GM23338 (cell line): ENCODE data around the gene CCDC12. TPM values are rescaled to one million over a fixed set of nuclear protein-coding genes. Genes with fewer than 3 reads are reported as not detected.

Experiments used
- ATAC-seq: fragments of 200-7000 bp; cut with Tn5 transposase; 3 replicates; pipeline ENCODE4 v1.9.1; 2020
- DNase-seq: peaks from one replicate; pipeline ENCODE4 v3.0.0-alpha.2; 2015; ENCODE audit warnings: low spot score
- H2AFZ ChIP-seq: fragments of 200-600 bp; sonication (generic); 2 replicates; pipeline ENCODE4 v1.8.0; 2016; ENCODE audit warnings: antibody characterized with exemption, mild to moderate bottlenecking, moderate library complexity
- H3F3A ChIP-seq: fragments of 200-600 bp; sonication (generic); replicated peaks from 2 replicates; pipeline ENCODE4 v1.8.0; 2017; ENCODE audit warnings: antibody characterized with exemption, mixed run types, low read depth
- H3K27ac ChIP-seq: fragments of 200-600 bp; sonication (generic); 2 replicates; pipeline ENCODE4 v1.6.1; 2016; ENCODE audit warnings: low read depth
- H3K27me3 ChIP-seq: fragments of 200-600 bp; sonication (generic); 2 replicates; pipeline ENCODE4 v1.8.0; 2016; ENCODE audit warnings: mild to moderate bottlenecking, mixed run types, moderate library complexity; ENCODE audit not compliant: insufficient read depth
- H3K36me3 ChIP-seq: fragments of 200-600 bp; sonication (generic); 2 replicates; pipeline ENCODE4 v1.8.0; 2016; ENCODE audit warnings: mild to moderate bottlenecking; ENCODE audit not compliant: insufficient read depth
- H3K4me1 ChIP-seq: fragments of 200-600 bp; sonication (generic); 2 replicates; pipeline ENCODE4 v1.8.0; 2016; ENCODE audit warnings: mild to moderate bottlenecking, moderate library complexity; ENCODE audit not compliant: insufficient read depth
- H3K4me2 ChIP-seq: fragments of 200-600 bp; sonication (generic); 2 replicates; pipeline ENCODE4 v1.7.1; 2017; ENCODE audit warnings: mixed run types
- H3K4me3 ChIP-seq: fragments of 200-600 bp; sonication (generic); 2 replicates; pipeline ENCODE4 v1.6.1; 2016; ENCODE audit warnings: mixed run types
- H3K79me2 ChIP-seq: fragments of 200-600 bp; sonication (generic); replicated peaks from 2 replicates; pipeline ENCODE4 v1.8.0; 2017; ENCODE audit warnings: mild to moderate bottlenecking; ENCODE audit not compliant: insufficient read depth
- H3K9me2 ChIP-seq: fragments of 200-600 bp; sonication (generic); 2 replicates; pipeline ENCODE4 v1.8.0; 2017; ENCODE audit not compliant: insufficient read depth
- H4K20me1 ChIP-seq: fragments of 200-600 bp; sonication (generic); replicated peaks from 2 replicates; pipeline ENCODE4 v1.8.0; 2017; ENCODE audit warnings: mild to moderate bottlenecking; ENCODE audit not compliant: insufficient read depth
- H3K27ac Mint-ChIP-seq: 2 replicates; pipeline ENCODE4 v1.8.0; 2020; ENCODE audit warnings: inconsistent platforms, mild to moderate bottlenecking, moderate library complexity, mixed read lengths
- H3K27me3 Mint-ChIP-seq: 3 replicates; pipeline ENCODE4 v1.8.0; 2022; ENCODE audit warnings: low read depth, mild to moderate bottlenecking, moderate library complexity, mixed read lengths, inconsistent platforms; ENCODE audit not compliant: insufficient read depth, poor library complexity
- H3K36me3 Mint-ChIP-seq: 3 replicates; pipeline ENCODE4 v1.8.0; 2021; ENCODE audit warnings: low read depth, mild to moderate bottlenecking, inconsistent platforms, moderate library complexity, mixed read lengths
- H3K4me1 Mint-ChIP-seq: 3 replicates; pipeline ENCODE4 v1.8.0; 2020; ENCODE audit warnings: mild to moderate bottlenecking, inconsistent platforms, mixed read lengths
- H3K4me3 Mint-ChIP-seq: 3 replicates; pipeline ENCODE4 v1.8.0; 2021; ENCODE audit warnings: moderate library complexity, mild to moderate bottlenecking, inconsistent platforms, mixed read lengths
- H3K9me3 Mint-ChIP-seq: 3 replicates; pipeline ENCODE4 v1.8.0; 2020; ENCODE audit warnings: moderate library complexity, mild to moderate bottlenecking, inconsistent platforms, mixed read lengths
- CREB1 ChIP-seq: fragments of 250-450 bp; sonication (Bioruptor Pico); IDR thresholded peaks from 2 replicates; pipeline ENCODE4 v1.5.0; 2020; ENCODE audit warnings: low read depth, mild to moderate bottlenecking, moderate library complexity
- EZH2 ChIP-seq: fragments of 200-600 bp; sonication (generic); IDR thresholded peaks from one replicate; pipeline ENCODE4 v1.8.0; 2017; ENCODE audit warnings: antibody characterized with exemption, mild to moderate bottlenecking, low read depth; ENCODE audit not compliant: unreplicated experiment
- JUNB ChIP-seq: IDR thresholded peaks from one replicate; pipeline ENCODE4 v1.6.1; 2016; ENCODE audit warnings: antibody characterized with exemption; ENCODE audit not compliant: unreplicated experiment
- NANOG ChIP-seq: IDR thresholded peaks from 2 replicates; pipeline ENCODE4 v1.6.1; 2016; ENCODE audit warnings: antibody characterized with exemption, borderline replicate concordance
- STAT1 ChIP-seq: IDR thresholded peaks from one replicate; pipeline ENCODE4 v1.6.1; 2016; ENCODE audit warnings: antibody characterized with exemption; ENCODE audit not compliant: unreplicated experiment
- ZNF114 ChIP-seq: fragments of 250-450 bp; sonication (Bioruptor Pico); IDR thresholded peaks from 2 replicates; pipeline ENCODE4 v1.5.0; 2020; ENCODE audit warnings: mild to moderate bottlenecking, moderate library complexity
- ZNF331 ChIP-seq: fragments of 250-450 bp; sonication (Bioruptor Pico); IDR thresholded peaks from 2 replicates; pipeline ENCODE4 v1.5.0; 2020; ENCODE audit warnings: low read depth, mild to moderate bottlenecking, moderate library complexity
- polyA plus RNA-seq: library from polyadenylated mRNA; unstranded; fragments of >200 nt; fragmentation: Nextera tagmentation; extraction: Ambion mirVana; gene quantifications from 2 replicates; pipeline ENCODE4 v1.2.1, GENCODE V29; 2016
- total RNA-seq: library from RNA; depleted of rRNA; stranded (reverse); fragments of >200 nt; shearing (Covaris generic); gene quantifications from 2 replicates; pipeline ENCODE4 v1.2.3, GENCODE V29; 2014
- TF ChIP-seq, protein P1 (sequence below): fragments of 250-450 bp; sonication (Bioruptor Pico); IDR thresholded peaks from 2 replicates; pipeline ENCODE4 v1.5.0; 2020; ENCODE audit warnings: mild to moderate bottlenecking, moderate library complexity
- TF ChIP-seq, protein P2 (sequence below): IDR thresholded peaks from 2 replicates; pipeline ENCODE4 v1.6.1; 2016; ENCODE audit warnings: antibody characterized with exemption
- TF ChIP-seq, protein P3 (sequence below), 2 experiments: fragments of 200-600 bp in 1 of 2; sonication (generic) in 1 of 2; conservative IDR thresholded peaks; 2 replicates each; pipeline versions ENCODE4 v1.5.1 to v1.6.1; 2016 to 2017; ENCODE audit warnings: antibody characterized with exemption in 2 of 2, low read depth in 2 of 2, mild to moderate bottlenecking in 2 of 2, moderate library complexity in 1 of 2

The CCDC12 gene
- total and polyA plus RNA-seq, 2 experiments from 2014 or later: 42.9 to 133 TPM

DNA sequence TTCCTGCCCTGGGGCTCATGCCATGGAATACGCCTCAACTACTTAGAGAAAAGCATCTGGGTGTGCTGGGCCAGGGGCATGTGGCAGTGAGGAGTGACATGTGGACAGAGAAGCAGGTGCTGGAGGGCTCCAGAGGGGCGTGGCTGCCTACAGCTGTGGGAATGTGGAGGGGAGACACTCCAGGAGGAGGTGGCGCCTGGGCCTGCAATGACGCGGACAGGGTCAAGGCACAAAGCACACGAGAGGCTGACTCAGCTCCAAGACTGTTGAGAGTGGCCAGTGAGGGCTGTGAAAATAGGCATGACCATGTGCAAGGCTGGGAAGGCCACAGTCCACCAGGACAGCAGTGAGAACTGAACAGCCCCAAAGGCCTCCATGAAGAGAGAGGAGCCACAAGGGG, 50.5 kb downstream of the CCDC12 start (continued):
- TF ChIP-seq, protein P1, sequence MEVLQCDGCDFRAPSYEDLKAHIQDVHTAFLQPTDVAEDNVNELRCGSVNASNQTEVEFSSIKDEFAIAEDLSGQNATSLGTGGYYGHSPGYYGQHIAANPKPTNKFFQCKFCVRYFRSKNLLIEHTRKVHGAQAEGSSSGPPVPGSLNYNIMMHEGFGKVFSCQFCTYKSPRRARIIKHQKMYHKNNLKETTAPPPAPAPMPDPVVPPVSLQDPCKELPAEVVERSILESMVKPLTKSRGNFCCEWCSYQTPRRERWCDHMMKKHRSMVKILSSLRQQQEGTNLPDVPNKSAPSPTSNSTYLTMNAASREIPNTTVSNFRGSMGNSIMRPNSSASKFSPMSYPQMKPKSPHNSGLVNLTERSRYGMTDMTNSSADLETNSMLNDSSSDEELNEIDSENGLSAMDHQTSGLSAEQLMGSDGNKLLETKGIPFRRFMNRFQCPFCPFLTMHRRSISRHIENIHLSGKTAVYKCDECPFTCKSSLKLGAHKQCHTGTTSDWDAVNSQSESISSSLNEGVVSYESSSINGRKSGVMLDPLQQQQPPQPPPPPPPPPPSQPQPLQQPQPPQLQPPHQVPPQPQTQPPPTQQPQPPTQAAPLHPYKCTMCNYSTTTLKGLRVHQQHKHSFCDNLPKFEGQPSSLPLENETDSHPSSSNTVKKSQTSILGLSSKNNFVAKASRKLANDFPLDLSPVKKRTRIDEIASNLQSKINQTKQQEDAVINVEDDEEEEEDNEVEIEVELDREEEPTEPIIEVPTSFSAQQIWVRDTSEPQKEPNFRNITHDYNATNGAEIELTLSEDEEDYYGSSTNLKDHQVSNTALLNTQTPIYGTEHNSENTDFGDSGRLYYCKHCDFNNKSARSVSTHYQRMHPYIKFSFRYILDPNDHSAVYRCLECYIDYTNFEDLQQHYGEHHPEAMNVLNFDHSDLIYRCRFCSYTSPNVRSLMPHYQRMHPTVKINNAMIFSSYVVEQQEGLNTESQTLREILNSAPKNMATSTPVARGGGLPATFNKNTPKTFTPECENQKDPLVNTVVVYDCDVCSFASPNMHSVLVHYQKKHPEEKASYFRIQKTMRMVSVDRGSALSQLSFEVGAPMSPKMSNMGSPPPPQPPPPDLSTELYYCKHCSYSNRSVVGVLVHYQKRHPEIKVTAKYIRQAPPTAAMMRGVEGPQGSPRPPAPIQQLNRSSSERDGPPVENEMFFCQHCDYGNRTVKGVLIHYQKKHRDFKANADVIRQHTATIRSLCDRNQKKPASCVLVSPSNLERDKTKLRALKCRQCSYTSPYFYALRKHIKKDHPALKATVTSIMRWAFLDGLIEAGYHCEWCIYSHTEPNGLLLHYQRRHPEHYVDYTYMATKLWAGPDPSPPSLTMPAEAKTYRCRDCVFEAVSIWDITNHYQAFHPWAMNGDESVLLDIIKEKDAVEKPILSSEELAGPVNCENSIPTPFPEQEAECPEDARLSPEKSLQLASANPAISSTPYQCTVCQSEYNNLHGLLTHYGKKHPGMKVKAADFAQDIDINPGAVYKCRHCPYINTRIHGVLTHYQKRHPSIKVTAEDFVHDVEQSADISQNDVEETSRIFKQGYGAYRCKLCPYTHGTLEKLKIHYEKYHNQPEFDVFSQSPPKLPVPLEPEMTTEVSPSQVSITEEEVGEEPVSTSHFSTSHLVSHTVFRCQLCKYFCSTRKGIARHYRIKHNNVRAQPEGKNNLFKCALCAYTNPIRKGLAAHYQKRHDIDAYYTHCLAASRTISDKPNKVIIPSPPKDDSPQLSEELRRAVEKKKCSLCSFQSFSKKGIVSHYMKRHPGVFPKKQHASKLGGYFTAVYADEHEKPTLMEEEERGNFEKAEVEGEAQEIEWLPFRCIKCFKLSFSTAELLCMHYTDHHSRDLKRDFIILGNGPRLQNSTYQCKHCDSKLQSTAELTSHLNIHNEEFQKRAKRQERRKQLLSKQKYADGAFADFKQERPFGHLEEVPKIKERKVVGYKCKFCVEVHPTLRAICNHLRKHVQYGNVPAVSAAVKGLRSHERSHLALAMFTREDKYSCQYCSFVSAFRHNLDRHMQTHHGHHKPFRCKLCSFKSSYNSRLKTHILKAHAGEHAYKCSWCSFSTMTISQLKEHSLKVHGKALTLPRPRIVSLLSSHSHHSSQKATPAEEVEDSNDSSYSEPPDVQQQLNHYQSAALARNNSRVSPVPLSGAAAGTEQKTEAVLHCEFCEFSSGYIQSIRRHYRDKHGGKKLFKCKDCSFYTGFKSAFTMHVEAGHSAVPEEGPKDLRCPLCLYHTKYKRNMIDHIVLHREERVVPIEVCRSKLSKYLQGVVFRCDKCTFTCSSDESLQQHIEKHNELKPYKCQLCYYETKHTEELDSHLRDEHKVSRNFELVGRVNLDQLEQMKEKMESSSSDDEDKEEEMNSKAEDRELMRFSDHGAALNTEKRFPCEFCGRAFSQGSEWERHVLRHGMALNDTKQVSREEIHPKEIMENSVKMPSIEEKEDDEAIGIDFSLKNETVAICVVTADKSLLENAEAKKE (CRISPR knock-in tag): no peak
- TF ChIP-seq ZNF114 (CRISPR knock-in tag): no peak
- TF ChIP-seq CREB1: no peak

DNA sequence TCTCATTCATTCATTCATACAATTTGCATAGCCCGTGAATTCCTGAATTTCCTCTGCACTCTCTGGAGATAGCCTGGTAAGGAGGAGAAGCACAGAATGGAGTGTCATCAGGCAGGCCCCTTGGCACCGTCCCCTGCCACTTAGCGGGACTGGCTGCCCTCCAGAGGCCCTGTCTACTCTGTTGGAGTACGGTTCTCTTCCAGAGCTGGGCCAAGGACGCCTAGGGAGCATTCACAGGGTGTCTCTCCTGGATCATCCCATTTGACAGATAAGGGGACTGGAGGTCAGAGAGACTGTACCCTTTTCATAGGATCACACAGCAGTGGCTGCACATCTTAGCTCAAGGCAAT, 51.0 kb downstream of the CCDC12 start:
- Mint-ChIP-seq H3K27me3 (peaks cover 7% of the 10 kb centered on the region), H3K27ac (no peak overlapping the region), H3K4me3 (no peak overlapping the region), H3K4me1 (peaks cover 2% of the 10 kb centered on the region; the same call in 1 of the 3 replicates), H3K9me3 (no peaks in the 10 kb centered on the region), H3K36me3 (peaks cover 39% of the 10 kb centered on the region)
- Histone ChIP-seq H3K9me2 (no peaks in the 10 kb centered on the region), H3K4me3 (no peak overlapping the region), H3K36me3 (peaks cover 11% of the 10 kb centered on the region; the same call in 1 of the 2 replicates), H2AFZ (no peak overlapping the region), H3K27me3 (no peaks in the 10 kb centered on the region), H3K79me2 (peaks cover 22% of the 10 kb centered on the region), H3K4me2 (no peak overlapping the region), H3K27ac (no peak overlapping the region), H3F3A (0 out of 2 replicates have a peak, but pooled peaks cover 13% of the 10 kb centered on the region), H4K20me1 (peaks cover 14% of the 10 kb centered on the region; the same call in 1 of the 2 replicates), H3K4me1 (no peaks in the 10 kb centered on the region)
- DNase-seq (no peak), ATAC-seq (no peak)
- TF ChIP-seq JUNB: no peak
- TF ChIP-seq STAT1: no peak
- TF ChIP-seq, protein P2, sequence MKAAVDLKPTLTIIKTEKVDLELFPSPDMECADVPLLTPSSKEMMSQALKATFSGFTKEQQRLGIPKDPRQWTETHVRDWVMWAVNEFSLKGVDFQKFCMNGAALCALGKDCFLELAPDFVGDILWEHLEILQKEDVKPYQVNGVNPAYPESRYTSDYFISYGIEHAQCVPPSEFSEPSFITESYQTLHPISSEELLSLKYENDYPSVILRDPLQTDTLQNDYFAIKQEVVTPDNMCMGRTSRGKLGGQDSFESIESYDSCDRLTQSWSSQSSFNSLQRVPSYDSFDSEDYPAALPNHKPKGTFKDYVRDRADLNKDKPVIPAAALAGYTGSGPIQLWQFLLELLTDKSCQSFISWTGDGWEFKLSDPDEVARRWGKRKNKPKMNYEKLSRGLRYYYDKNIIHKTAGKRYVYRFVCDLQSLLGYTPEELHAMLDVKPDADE: no peak
- no peak for TF ChIP-seq ZNF331 (CRISPR knock-in tag)
- no peak for TF ChIP-seq EZH2
- no peak for TF ChIP-seq ZNF114 (CRISPR knock-in tag)
- TF ChIP-seq NANOG: no peak
- TF ChIP-seq, protein P3, sequence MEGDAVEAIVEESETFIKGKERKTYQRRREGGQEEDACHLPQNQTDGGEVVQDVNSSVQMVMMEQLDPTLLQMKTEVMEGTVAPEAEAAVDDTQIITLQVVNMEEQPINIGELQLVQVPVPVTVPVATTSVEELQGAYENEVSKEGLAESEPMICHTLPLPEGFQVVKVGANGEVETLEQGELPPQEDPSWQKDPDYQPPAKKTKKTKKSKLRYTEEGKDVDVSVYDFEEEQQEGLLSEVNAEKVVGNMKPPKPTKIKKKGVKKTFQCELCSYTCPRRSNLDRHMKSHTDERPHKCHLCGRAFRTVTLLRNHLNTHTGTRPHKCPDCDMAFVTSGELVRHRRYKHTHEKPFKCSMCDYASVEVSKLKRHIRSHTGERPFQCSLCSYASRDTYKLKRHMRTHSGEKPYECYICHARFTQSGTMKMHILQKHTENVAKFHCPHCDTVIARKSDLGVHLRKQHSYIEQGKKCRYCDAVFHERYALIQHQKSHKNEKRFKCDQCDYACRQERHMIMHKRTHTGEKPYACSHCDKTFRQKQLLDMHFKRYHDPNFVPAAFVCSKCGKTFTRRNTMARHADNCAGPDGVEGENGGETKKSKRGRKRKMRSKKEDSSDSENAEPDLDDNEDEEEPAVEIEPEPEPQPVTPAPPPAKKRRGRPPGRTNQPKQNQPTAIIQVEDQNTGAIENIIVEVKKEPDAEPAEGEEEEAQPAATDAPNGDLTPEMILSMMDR (conservative IDR thresholded peaks at IDR 0.05; ENCODE audit: low read depth in 2 of 2): no peak
